ENCODE data around the gene RASAL2. TPM values are rescaled to one million over a fixed set of nuclear protein-coding genes. Genes with fewer than 3 reads are reported as not detected.

RASAL2 gene
- total RNA-seq, 1 experiment from 2014 or later = 32.4 TPM

- no peaks in the 10 kb centered on the region for H3K36me3 Mint-ChIP-seq (ENCODE audit: insufficient read depth, unreplicated experiment)
- intact Hi-C loops (cut with micrococcal nuclease; ENCODE audit: unreplicated experiment) = loop anchor here (5.0 kb wide), 1 partner anchor 553 kb away; the partner anchor contains the start of gene TOR3A
- TF ChIP-seq CTCF (IDR thresholded peaks at IDR 0.05; ENCODE audit: unreplicated experiment) = no peak
- peaks cover 29% of the 10 kb centered on the region for H3K4me1 Mint-ChIP-seq (ENCODE audit: low read depth, unreplicated experiment)
- H3K4me3 Mint-ChIP-seq (ENCODE audit: low read depth, unreplicated experiment) = no peak overlapping the region
- no TSS peak for BruUV-seq (replicated peaks)
- peak overlapping the region; percentile 37 for H3K27ac Mint-ChIP-seq (ENCODE audit: unreplicated experiment)
- DNase-seq = no peak
- H3K9me3 Mint-ChIP-seq (ENCODE audit: low read depth, unreplicated experiment) = no peaks in the 10 kb centered on the region
- no peaks in the 10 kb centered on the region for H3K27me3 Mint-ChIP-seq (ENCODE audit: unreplicated experiment)
- CTCF ChIA-PET = interaction anchor here (2.0 kb wide), 1 partner anchor 219 kb away, joined by 7 read pairs; no protein-coding TSS in a partner anchor
Observed at GRCh38 chr1:178529364-178530036, 435.6 kb downstream of the RASAL2 start.

- no peak overlapping the region for H3K4me3 Mint-ChIP-seq (ENCODE audit: low read depth, unreplicated experiment)
- CTCF ChIA-PET = interaction anchor here (0.7 to 0.8 kb wide), 2 partner anchors 230 to 473 kb away, joined by 3 to 4 read pairs; no protein-coding TSS in a partner anchor
- H3K9me3 Mint-ChIP-seq (ENCODE audit: low read depth, unreplicated experiment) = no peaks in the 10 kb centered on the region
- H3K27me3 Mint-ChIP-seq (ENCODE audit: unreplicated experiment) = no peaks in the 10 kb centered on the region
- no peaks in the 10 kb centered on the region for H3K36me3 Mint-ChIP-seq (ENCODE audit: insufficient read depth, unreplicated experiment)
- peak; percentile 80 for DNase-seq
- peak overlapping the region; percentile 37 for H3K27ac Mint-ChIP-seq (ENCODE audit: unreplicated experiment)
- intact Hi-C loops (cut with micrococcal nuclease; ENCODE audit: unreplicated experiment) = loop anchor here (5.0 kb wide), 1 partner anchor 552 kb away; the partner anchor contains the start of gene TOR3A
- no TSS peak for BruUV-seq (replicated peaks)
- TF ChIP-seq CTCF (IDR thresholded peaks at IDR 0.05; ENCODE audit: unreplicated experiment) = no peak
- peaks cover 29% of the 10 kb centered on the region for H3K4me1 Mint-ChIP-seq (ENCODE audit: low read depth, unreplicated experiment)
Observed at GRCh38 chr1:178530037-178530402, 436.1 kb downstream of the RASAL2 start.

- CTCF ChIA-PET = interaction anchor here (0.7 to 1.1 kb wide), 3 partner anchors 19 to 472 kb away, joined by 3 to 4 read pairs (median 3); no protein-coding TSS in a partner anchor
- Mint-ChIP-seq H3K36me3 (ENCODE audit: insufficient read depth, unreplicated experiment) (no peaks in the 10 kb centered on the region), H3K4me1 (ENCODE audit: low read depth, unreplicated experiment) (peaks cover 29% of the 10 kb centered on the region), H3K27me3 (ENCODE audit: unreplicated experiment) (no peaks in the 10 kb centered on the region), H3K27ac (ENCODE audit: unreplicated experiment) (peak overlapping the region; percentile 37), H3K9me3 (ENCODE audit: low read depth, unreplicated experiment) (no peaks in the 10 kb centered on the region), H3K4me3 (ENCODE audit: low read depth, unreplicated experiment) (no peak overlapping the region)
- no TSS peak for BruUV-seq (replicated peaks)
- no peak for TF ChIP-seq CTCF (IDR thresholded peaks at IDR 0.05; ENCODE audit: unreplicated experiment)
- intact Hi-C loops (cut with micrococcal nuclease; ENCODE audit: unreplicated experiment) = loop anchor here (5.0 kb wide), 1 partner anchor 552 kb away; the partner anchor contains the start of gene TOR3A
- DNase-seq = no peak
Observed at GRCh38 chr1:178530502-178530901, 436.6 kb downstream of the RASAL2 start.

GRCh38 chr1:178531887-178532286, 438.0 kb downstream of the RASAL2 start:
- TF ChIP-seq CTCF (IDR thresholded peaks at IDR 0.05; ENCODE audit: unreplicated experiment) = no peak
- Mint-ChIP-seq H3K27me3 (ENCODE audit: unreplicated experiment) (no peaks in the 10 kb centered on the region), H3K27ac (ENCODE audit: unreplicated experiment) (no peak overlapping the region), H3K9me3 (ENCODE audit: low read depth, unreplicated experiment) (no peaks in the 10 kb centered on the region), H3K36me3 (ENCODE audit: insufficient read depth, unreplicated experiment) (no peaks in the 10 kb centered on the region), H3K4me1 (ENCODE audit: low read depth, unreplicated experiment) (peaks cover 42% of the 10 kb centered on the region), H3K4me3 (ENCODE audit: low read depth, unreplicated experiment) (no peak overlapping the region)
- BruUV-seq (replicated peaks) = no TSS peak
- CTCF ChIA-PET = interaction anchor here (0.7 to 2.7 kb wide), 7 partner anchors 77 to 550 kb away, joined by 3 to 18 read pairs (median 6); partner anchors contain the start of genes RALGPS2 and TOR3A
- DNase-seq = no peak
- intact Hi-C loops (cut with micrococcal nuclease; ENCODE audit: unreplicated experiment) = loop anchor here (1.0 to 5.0 kb wide), 3 partner anchors 221 to 550 kb away; partner anchors contain the start of gene TOR3A
